ENCODE measurements around the gene TRMT2B.
"Not testable (repeated sequence)": the region's sequence is repeated elsewhere in the genome, so short reads cannot be mapped to it uniquely, and the experiment has no call there.

Gene TRMT2B

GRCh38 chrX:101051549-101052302, at the start of gene TRMT2B:
TRMT2B (minus strand) TSS chrX:101052111; CDS start chrX:101042289, 9,822 bp downstream.
- DNase-seq, result peak; percentile 78 to 79

GRCh38 chrX:101097546-101098453, 45.9 kb upstream of the TRMT2B start, which contains the start of gene CENPI:
CENPI (plus strand) TSS chrX:101098204; CDS start chrX:101101071, 2,867 bp downstream.
- peak; percentile 90 to 91 for DNase-seq

GRCh38 chrX:101091817-101092216, 39.9 kb upstream of the TRMT2B start:
- no peak for DNase-seq

GRCh38 chrX:101081231-101081630, 29.3 kb upstream of the TRMT2B start:
- no peak for DNase-seq

- no peak for DNase-seq
Measured at GRCh38 chrX:101080326-101081124, 28.6 kb upstream of the TRMT2B start.

- no peak for DNase-seq
Measured at GRCh38 chrX:101079736-101080270, 27.9 kb upstream of the TRMT2B start.

GRCh38 chrX:101078716-101079598, 27.0 kb upstream of the TRMT2B start, which contains the start of gene TMEM35A:
TMEM35A (plus strand) TSS chrX:101078879; CDS start chrX:101079003, 124 bp downstream.
- DNase-seq, result no peak

- no peak for DNase-seq
Measured at GRCh38 chrX:101071582-101071981, 19.7 kb upstream of the TRMT2B start.

GRCh38 chrX:101062176-101062575, 10.3 kb upstream of the TRMT2B start:
- DNase-seq, result no peak

- DNase-seq, result no peak
Measured at GRCh38 chrX:101057093-101057714, 5.3 kb upstream of the TRMT2B start.

- not testable (repeated sequence) for DNase-seq
Measured at GRCh38 chrX:101056551-101056950, 4.6 kb upstream of the TRMT2B start.

GRCh38 chrX:101051153-101051548, 760 bp downstream of the TRMT2B start:
- peak in 1 of 2 donors; percentile 0 for DNase-seq

- no peak for DNase-seq
Measured at GRCh38 chrX:101040197-101040596, 11.7 kb downstream of the TRMT2B start.

GRCh38 chrX:101037231-101037630, 14.7 kb downstream of the TRMT2B start:
- no peak for DNase-seq

- DNase-seq, result no peak
Measured at GRCh38 chrX:101029665-101030064, 22.2 kb downstream of the TRMT2B start.

GRCh38 chrX:101028562-101028961, 23.3 kb downstream of the TRMT2B start:
- DNase-seq, result no peak

GRCh38 chrX:101025126-101025525, 26.8 kb downstream of the TRMT2B start:
- DNase-seq, result no peak

GRCh38 chrX:101022020-101022419, 29.9 kb downstream of the TRMT2B start:
- DNase-seq, result no peak

GRCh38 chrX:101012031-101012430, 39.9 kb downstream of the TRMT2B start:
- DNase-seq, result not testable (repeated sequence)

GRCh38 chrX:101009090-101009489, 42.8 kb downstream of the TRMT2B start:
- no peak for DNase-seq

- no peak for DNase-seq
Measured at GRCh38 chrX:100999451-100999850, 52.5 kb downstream of the TRMT2B start.
